HG02623 (cell line): ENCODE data around the gene TRAK2.
"Not testable (repeated sequence)": the region's sequence is repeated elsewhere in the genome, so short reads cannot be mapped to it uniquely, and the experiment has no call there.

Experiments
- ATAC-seq: cut with Tn5 transposase; IDR thresholded peaks from one replicate; pipeline ENCODE4 v1.9.1; 2021; ENCODE audit warnings: moderate library complexity; ENCODE audit not compliant: unreplicated experiment

TRAK2 gene

GRCh38 chr2:201450954-201451291 is 335 bp downstream of the TRAK2 start:
- no peak for ATAC-seq

- ATAC-seq: no peak
Observed at GRCh38 chr2:201448701-201449100, 2.6 kb downstream of the TRAK2 start.

- ATAC-seq: no peak
Observed at GRCh38 chr2:201448061-201448460, 3.2 kb downstream of the TRAK2 start.

GRCh38 chr2:201447086-201447485 is 4.2 kb downstream of the TRAK2 start:
- no peak for ATAC-seq

- ATAC-seq: no peak
Observed at GRCh38 chr2:201444746-201445465, 6.4 kb downstream of the TRAK2 start.

- ATAC-seq: no peak
Observed at GRCh38 chr2:201441409-201441808, 9.8 kb downstream of the TRAK2 start.

- no peak for ATAC-seq
Observed at GRCh38 chr2:201440182-201440581, 11.1 kb downstream of the TRAK2 start.

- not testable (repeated sequence) for ATAC-seq
Observed at GRCh38 chr2:201439336-201439922, 11.8 kb downstream of the TRAK2 start.

- ATAC-seq: no peak
Observed at GRCh38 chr2:201436141-201436540, 15.1 kb downstream of the TRAK2 start.

- ATAC-seq: no peak
Observed at GRCh38 chr2:201433394-201433995, 17.8 kb downstream of the TRAK2 start.

GRCh38 chr2:201432621-201433393 is 18.5 kb downstream of the TRAK2 start:
- no peak for ATAC-seq

- ATAC-seq: no peak
Observed at GRCh38 chr2:201432038-201432620, 19.1 kb downstream of the TRAK2 start.

- no peak for ATAC-seq
Observed at GRCh38 chr2:201430839-201431238, 20.4 kb downstream of the TRAK2 start.

- not testable (repeated sequence) for ATAC-seq
Observed at GRCh38 chr2:201430322-201430721, 20.9 kb downstream of the TRAK2 start.

- ATAC-seq: not testable (repeated sequence)
Observed at GRCh38 chr2:201429835-201430234, 21.4 kb downstream of the TRAK2 start.

GRCh38 chr2:201428366-201428765 is 22.9 kb downstream of the TRAK2 start:
- not testable (repeated sequence) for ATAC-seq

GRCh38 chr2:201425952-201426351 is 25.3 kb downstream of the TRAK2 start:
- no peak for ATAC-seq

- no peak for ATAC-seq
Observed at GRCh38 chr2:201420442-201421113, 30.7 kb downstream of the TRAK2 start.

- ATAC-seq: no peak
Observed at GRCh38 chr2:201419986-201420385, 31.3 kb downstream of the TRAK2 start.

- ATAC-seq: no peak
Observed at GRCh38 chr2:201419057-201419635, 32.1 kb downstream of the TRAK2 start.
